Testis (tissue), 3 donors: Measurements from ENCODE around the gene TK2. TPM values are rescaled to one million over a fixed set of nuclear protein-coding genes. Genes with fewer than 3 reads are reported as not detected.

Source experiments
- DNase-seq: peaks from one replicate; pipeline ENCODE4 v3.0.0-alpha.2; 2019
- H3K27ac ChIP-seq, 2 donors: fragments of 200-600 bp; sonication (generic); one replicate each; pipeline ENCODE4 v1.5.1; 2019
- H3K27me3 ChIP-seq: fragments of 200-600 bp; sonication (generic); one replicate; pipeline ENCODE4 v1.5.1; 2019
- H3K36me3 ChIP-seq: fragments of 200-600 bp; sonication (generic); one replicate; pipeline ENCODE4 v1.5.1; 2017; ENCODE audit warnings: low read depth; ENCODE audit errors: missing control alignments
- H3K4me1 ChIP-seq: fragments of 200-600 bp; sonication (generic); one replicate; pipeline ENCODE4 v1.5.1; 2019
- H3K4me3 ChIP-seq, 2 donors: fragments of 200-600 bp; sonication (generic); one replicate each; pipeline ENCODE4 v1.5.1; 2017 to 2019
- H3K9me3 ChIP-seq: fragments of 200-600 bp; sonication (generic); one replicate; pipeline ENCODE4 v1.5.1; 2017
- POLR2A ChIP-seq: fragments of 450-650 bp; IDR thresholded peaks from one replicate; pipeline ENCODE4 v1.6.1; 2017; ENCODE audit warnings: antibody characterized with exemption, mild to moderate bottlenecking, moderate library complexity
- WGBS, 2 donors: methylation state at CpG; one replicate each; pipeline ENCODE4 v1.1.5; 2018; 5-methylcytosine and 5-hydroxymethylcytosine counted together
- intact Hi-C: fragments of 100-400 bp; cut with DNase I; formaldehyde crosslinking; loops from one replicate; pipeline ENCODE4 v1.15.1; 2023; ENCODE audit warnings: low total_unique reads
- polyA plus RNA-seq: library from polyadenylated mRNA; stranded (reverse); fragments of 350-450 nt; fragmentation: Illumina TruSeq; extraction: RNeasy Lipid Tissue Mini Kit (QIAGEN cat#74804); gene quantifications from one replicate; pipeline ENCODE4 v1.2.3, GENCODE V29; 2014; ENCODE audit warnings: low read depth, low replicate concordance; ENCODE audit not compliant: insufficient read depth
- total RNA-seq, 2 donors: library from RNA; depleted of rRNA; stranded (reverse); fragments of >200 nt; gene quantifications; one replicate each; pipeline ENCODE4 v1.2.3, GENCODE V29; 2016
- TF ChIP-seq, protein P1 (sequence below), 3 experiments: fragments of 450-650 bp in 2 of 3; fragments of 200-600 bp in 1 of 3; sonication (generic) in 1 of 3; IDR thresholded peaks; one replicate each; pipeline ENCODE4 v1.5.1; 2016 to 2019; ENCODE audit warnings: antibody characterized with exemption in 3 of 3, mild to moderate bottlenecking in 2 of 3, moderate library complexity in 1 of 3

The TK2 gene
- total and polyA plus RNA-seq, 3 donors from 2014 or later, result 51.7 to 73.4 (median 66.8) TPM

DNA sequence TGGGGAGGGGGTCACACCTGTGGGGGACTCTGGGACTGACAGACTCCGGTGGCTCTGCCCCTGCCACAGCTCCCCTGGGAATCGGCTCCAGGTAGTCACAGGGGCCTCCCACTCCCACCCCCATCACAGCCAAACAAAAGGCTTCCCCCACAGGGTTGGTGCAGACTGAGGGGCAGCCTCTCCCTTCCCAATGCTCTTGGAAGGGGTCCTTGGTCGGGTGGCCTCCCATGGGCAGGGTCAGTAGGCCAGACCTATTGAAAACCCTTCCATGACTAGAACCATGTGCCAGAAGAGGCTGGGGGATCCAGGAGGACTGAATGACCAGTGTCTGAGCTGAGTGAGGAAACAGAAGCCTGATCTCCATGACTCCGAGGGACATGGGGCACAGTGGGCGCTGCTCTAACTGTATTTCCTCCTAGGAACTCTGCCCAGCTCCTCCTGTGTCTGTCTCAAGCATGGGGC is 28.6 kb downstream of the TK2 start:
- WGBS, 2 donors, result 90 to 92% methylated on average over 5 of the region's 5 CpGs
- Histone ChIP-seq H3K27ac (peak overlapping the region in 1 of 2 donors; percentile 41), H3K4me3 (no peak overlapping the region), H3K27me3 (no peaks in the 10 kb centered on the region), H3K4me1 (peaks cover 46% of the 10 kb centered on the region), H3K9me3 (no peaks in the 10 kb centered on the region), H3K36me3 (no peaks in the 10 kb centered on the region)
- TF ChIP-seq POLR2A, result no peak
- TF ChIP-seq, protein P1, sequence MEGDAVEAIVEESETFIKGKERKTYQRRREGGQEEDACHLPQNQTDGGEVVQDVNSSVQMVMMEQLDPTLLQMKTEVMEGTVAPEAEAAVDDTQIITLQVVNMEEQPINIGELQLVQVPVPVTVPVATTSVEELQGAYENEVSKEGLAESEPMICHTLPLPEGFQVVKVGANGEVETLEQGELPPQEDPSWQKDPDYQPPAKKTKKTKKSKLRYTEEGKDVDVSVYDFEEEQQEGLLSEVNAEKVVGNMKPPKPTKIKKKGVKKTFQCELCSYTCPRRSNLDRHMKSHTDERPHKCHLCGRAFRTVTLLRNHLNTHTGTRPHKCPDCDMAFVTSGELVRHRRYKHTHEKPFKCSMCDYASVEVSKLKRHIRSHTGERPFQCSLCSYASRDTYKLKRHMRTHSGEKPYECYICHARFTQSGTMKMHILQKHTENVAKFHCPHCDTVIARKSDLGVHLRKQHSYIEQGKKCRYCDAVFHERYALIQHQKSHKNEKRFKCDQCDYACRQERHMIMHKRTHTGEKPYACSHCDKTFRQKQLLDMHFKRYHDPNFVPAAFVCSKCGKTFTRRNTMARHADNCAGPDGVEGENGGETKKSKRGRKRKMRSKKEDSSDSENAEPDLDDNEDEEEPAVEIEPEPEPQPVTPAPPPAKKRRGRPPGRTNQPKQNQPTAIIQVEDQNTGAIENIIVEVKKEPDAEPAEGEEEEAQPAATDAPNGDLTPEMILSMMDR (IDR thresholded peaks at IDR 0.05), result no peak
- DNase-seq, result no peak
- intact Hi-C loops, result no loop called here

DNA sequence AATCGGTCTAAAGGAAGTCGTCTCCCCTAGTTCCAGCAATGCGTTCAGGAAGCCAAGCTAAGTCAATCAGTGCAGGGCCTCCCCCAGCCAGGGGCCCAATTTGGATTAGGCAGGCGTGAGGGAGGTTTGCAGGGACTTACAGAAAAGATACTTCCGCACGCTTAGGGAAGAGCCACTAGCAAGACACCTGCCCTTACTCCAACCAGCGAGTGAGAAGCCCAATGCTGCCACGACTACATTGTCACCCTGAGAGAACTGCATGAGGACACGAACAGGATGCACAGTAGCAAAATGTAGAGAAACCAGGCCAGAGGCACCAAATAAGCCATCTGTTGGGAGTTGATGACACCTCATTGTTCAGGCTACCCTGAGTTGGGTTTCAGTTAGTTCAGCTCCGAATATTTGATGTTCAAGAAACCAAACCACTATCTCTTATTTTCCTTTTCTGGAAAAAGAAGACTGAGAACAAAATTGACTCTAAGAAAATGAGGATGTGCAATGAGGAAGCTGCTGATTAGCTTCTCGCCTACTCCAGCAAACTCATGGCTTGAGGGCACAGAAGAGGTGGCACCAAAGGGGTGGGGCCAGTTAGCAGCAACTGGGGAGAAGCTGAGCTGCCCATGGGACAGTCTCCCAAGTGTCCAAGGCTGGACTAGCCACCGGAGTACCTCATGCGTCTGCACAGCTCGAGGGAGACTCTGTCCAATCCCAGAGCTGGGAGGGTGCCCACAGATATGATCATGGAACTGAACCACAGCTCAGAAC is 29.3 kb downstream of the TK2 start:
- Histone ChIP-seq H3K4me3 (no peak overlapping the region), H3K36me3 (no peaks in the 10 kb centered on the region), H3K4me1 (peaks cover 49% of the 10 kb centered on the region), H3K27me3 (no peaks in the 10 kb centered on the region), H3K9me3 (no peaks in the 10 kb centered on the region), H3K27ac (peak overlapping the region in 1 of 2 donors; percentile 41)
- no peak for TF ChIP-seq POLR2A
- TF ChIP-seq, protein P1 (IDR thresholded peaks at IDR 0.05), result no peak
- DNase-seq, result peak; percentile 47
- intact Hi-C loops, result no loop called here
- 77 to 86% methylated on average over 14 of the region's 14 CpGs for WGBS, 2 donors

DNA sequence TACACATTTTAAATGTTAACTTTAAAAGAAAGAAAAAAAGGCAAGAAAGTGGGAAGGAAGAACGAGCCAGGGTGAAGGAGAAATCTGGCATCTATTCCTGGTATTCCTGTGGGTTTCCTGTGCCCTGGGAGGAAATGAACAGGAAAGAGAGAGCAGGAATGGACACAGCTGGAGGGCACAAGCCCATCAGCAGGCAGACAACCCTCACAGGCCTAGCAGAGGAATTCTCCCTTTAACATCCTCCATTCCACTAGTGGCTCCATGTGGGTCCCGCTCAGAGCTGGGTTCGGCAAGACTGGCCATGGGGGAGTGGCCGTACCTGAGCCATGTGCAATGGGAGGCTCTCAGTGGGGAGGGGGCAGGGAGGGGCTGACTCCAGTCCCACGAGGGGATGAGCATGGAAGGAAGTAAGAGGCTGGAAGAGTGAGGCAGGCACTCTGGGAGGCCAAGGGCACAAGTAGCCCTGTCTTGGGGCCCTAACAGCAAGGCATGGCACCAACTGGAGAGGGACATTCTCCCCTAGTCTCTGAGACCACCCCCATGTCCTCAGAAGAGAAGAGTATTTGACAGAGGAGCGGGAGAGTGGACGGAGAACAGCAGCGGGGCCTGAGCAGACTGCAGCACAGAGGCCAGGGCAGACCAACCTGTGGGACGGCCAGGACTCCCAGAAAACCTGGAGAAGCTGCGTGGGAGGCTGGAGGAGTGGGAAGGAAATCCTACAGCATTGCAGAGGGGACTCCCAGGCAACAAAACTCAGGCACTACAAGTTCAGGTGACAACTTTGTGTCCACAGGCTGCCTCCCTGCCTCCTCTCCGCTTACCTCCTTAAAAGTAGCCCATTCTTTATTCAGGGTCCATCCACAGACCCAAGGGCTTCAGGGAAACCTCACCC is 30.2 kb downstream of the TK2 start:
- peaks cover 49% of the 10 kb centered on the region for H3K4me1 ChIP-seq
- intact Hi-C loops, result no loop called here
- H3K27ac ChIP-seq, result peak overlapping the region in 1 of 2 donors; percentile 3

DNA sequence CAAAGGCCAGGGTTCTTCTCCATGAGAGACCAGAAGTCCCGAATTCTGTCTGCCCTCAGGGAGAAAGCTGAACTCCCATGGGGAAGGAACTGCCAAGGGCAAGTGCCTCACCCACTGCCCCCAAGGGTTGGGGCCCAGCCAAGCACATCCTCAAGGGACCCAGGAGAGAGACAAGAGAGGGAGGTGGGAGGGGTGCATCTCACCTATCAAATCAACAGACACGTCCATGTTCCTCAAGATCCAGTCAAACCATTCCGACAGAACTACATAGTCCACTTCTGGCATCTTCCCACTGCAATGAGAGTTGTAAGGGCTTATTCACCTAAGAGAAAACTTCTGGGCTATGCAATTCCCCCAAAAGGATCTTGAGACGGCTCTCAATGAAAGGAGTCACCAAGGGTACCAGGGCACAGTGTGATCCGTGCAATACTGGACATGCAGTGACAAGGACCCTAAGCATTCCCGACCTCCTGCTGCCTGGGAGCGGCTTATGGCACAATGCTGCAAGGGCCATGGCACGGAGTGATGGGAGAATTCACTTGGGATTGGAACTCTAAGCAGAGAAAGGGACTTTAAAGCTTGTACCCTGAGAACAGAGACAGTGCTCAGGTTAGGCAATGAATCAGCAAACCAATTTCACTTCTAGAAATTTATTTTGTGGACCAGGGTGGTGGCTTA is 32.2 kb downstream of the TK2 start:
- H3K9me3 ChIP-seq, result no peaks in the 10 kb centered on the region
- TF ChIP-seq, protein P1 (IDR thresholded peaks at IDR 0.05), result no peak
- no peak for TF ChIP-seq POLR2A
- H3K4me3 ChIP-seq, result no peak overlapping the region
- peaks cover 35% of the 10 kb centered on the region for H3K4me1 ChIP-seq
- no peaks in the 10 kb centered on the region for H3K36me3 ChIP-seq
- intact Hi-C loops, result no loop called here
- H3K27me3 ChIP-seq, result no peaks in the 10 kb centered on the region
- WGBS, 2 donors, result 72 to 75% methylated on average over 8 of the region's 8 CpGs
- no peak for DNase-seq
- peak overlapping the region; percentile 78 to 89 for H3K27ac ChIP-seq

More for the DNA sequence above, 30.2 kb downstream of the TK2 start:
- no peaks in the 10 kb centered on the region for H3K9me3 ChIP-seq
- 90 to 91% methylated on average over 9 to 11 of the region's 11 CpGs for WGBS, 2 donors
- TF ChIP-seq, protein P1 (IDR thresholded peaks at IDR 0.05), result no peak
- TF ChIP-seq POLR2A, result no peak
- no peak for DNase-seq
- no peaks in the 10 kb centered on the region for H3K27me3 ChIP-seq
- no peak overlapping the region for H3K4me3 ChIP-seq
- H3K36me3 ChIP-seq, result no peaks in the 10 kb centered on the region
